Thyroid gland (tissue), 4 donors: ENCODE measurements around the gene CT45A10.

ENCODE experiments used
- POLR2A ChIP-seq, 2 donors: fragments of 450-650 bp; IDR thresholded peaks; one replicate each; pipeline ENCODE4 v1.6.1; 2017; ENCODE audit warnings: antibody characterized with exemption in 2 of 2, mild to moderate bottlenecking in 2 of 2, moderate library complexity in 1 of 2
- TF ChIP-seq, protein P1 (sequence below), 6 experiments: fragments of 200-600 bp in 3 of 6; fragments of 450-650 bp in 3 of 6; sonication (generic) in 3 of 6; IDR thresholded peaks; one replicate each; pipeline ENCODE4 v1.5.1; 2016 to 2019; ENCODE audit warnings: antibody characterized with exemption in 6 of 6, mild to moderate bottlenecking in 2 of 6, inconsistent platforms in 1 of 6, moderate library complexity in 1 of 6

DNA sequence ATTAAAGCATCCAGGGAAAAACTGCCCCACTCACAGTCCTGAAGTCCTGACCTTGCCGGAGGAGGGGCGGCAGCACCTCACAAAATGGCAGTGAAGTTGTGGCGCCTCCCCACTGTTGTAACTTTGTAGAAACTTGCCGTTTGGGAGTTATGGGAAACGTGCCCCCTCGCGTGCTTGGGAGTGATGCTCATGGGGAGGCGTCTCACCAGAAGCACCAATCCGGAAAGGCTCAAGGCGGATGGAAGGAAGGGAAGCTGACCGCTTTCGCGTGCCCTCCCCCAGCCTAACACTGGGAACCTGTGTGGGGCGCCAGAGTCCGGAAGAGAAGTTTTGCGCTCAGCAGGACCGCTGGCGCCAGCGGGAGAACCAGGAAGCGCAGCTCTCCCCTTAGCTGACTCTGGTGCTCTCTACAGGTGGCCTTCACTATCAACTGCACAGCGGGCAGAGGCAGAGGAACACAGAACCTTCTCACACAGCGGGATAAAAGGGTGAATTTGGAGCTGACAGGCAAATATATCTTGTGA is at the start of gene CT45A10, which contains the start of gene SAGE1:
- TF ChIP-seq, protein P1, sequence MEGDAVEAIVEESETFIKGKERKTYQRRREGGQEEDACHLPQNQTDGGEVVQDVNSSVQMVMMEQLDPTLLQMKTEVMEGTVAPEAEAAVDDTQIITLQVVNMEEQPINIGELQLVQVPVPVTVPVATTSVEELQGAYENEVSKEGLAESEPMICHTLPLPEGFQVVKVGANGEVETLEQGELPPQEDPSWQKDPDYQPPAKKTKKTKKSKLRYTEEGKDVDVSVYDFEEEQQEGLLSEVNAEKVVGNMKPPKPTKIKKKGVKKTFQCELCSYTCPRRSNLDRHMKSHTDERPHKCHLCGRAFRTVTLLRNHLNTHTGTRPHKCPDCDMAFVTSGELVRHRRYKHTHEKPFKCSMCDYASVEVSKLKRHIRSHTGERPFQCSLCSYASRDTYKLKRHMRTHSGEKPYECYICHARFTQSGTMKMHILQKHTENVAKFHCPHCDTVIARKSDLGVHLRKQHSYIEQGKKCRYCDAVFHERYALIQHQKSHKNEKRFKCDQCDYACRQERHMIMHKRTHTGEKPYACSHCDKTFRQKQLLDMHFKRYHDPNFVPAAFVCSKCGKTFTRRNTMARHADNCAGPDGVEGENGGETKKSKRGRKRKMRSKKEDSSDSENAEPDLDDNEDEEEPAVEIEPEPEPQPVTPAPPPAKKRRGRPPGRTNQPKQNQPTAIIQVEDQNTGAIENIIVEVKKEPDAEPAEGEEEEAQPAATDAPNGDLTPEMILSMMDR (IDR thresholded peaks at IDR 0.05): no peak
- no peak for TF ChIP-seq POLR2A (IDR thresholded peaks at IDR 0.05)
